ENCODE measurements around the gene TLR9. TPM values are rescaled to one million over a fixed set of nuclear protein-coding genes. Genes with fewer than 3 reads are reported as not detected.

TLR9 gene
- total and polyA plus RNA-seq, 12 donors: under 0.01 to 0.61 (median 0.20) TPM; not detected in 5

GRCh38 chr3:52232279-52233107 lies 7.0 kb upstream of the TLR9 start:
- Histone ChIP-seq H3K36me3 (replicated peaks in 1 of 2) (peaks cover 0 to 55% of the 10 kb centered on the region in 2 donors), H3K4me1 (replicated peaks in 1 of 2) (peaks cover 14 to 15% of the 10 kb centered on the region in 2 donors), H3K4me3 (no peak overlapping the region), H3K27me3 (no peaks in the 10 kb centered on the region), H3K27ac (no peak overlapping the region), H3K9me3 (replicated peaks in 1 of 3) (no peaks in the 10 kb centered on the region)
- intact Hi-C loops (cut with DNase I): loop anchor here in 1 of 2 donors (5.0 kb wide), 1 partner anchor 110 kb away; no protein-coding TSS in a partner anchor
- DNase-seq: peak in 1 of 7 donors; percentile 7
- 83 to 90% (median 87%) methylated on average over 26 to 28 of the region's 28 CpGs for WGBS, 4 donors
- TF ChIP-seq, protein P1, sequence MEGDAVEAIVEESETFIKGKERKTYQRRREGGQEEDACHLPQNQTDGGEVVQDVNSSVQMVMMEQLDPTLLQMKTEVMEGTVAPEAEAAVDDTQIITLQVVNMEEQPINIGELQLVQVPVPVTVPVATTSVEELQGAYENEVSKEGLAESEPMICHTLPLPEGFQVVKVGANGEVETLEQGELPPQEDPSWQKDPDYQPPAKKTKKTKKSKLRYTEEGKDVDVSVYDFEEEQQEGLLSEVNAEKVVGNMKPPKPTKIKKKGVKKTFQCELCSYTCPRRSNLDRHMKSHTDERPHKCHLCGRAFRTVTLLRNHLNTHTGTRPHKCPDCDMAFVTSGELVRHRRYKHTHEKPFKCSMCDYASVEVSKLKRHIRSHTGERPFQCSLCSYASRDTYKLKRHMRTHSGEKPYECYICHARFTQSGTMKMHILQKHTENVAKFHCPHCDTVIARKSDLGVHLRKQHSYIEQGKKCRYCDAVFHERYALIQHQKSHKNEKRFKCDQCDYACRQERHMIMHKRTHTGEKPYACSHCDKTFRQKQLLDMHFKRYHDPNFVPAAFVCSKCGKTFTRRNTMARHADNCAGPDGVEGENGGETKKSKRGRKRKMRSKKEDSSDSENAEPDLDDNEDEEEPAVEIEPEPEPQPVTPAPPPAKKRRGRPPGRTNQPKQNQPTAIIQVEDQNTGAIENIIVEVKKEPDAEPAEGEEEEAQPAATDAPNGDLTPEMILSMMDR (IDR thresholded peaks at IDR 0.05): peak in 2 of 6 experiments; percentile 19 to 23
- no peak for TF ChIP-seq POLR2A (IDR thresholded peaks at IDR 0.05)

- intact Hi-C loops (cut with DNase I): loop anchor here in 1 of 2 donors (5.0 kb wide), 1 partner anchor 111 kb away; no protein-coding TSS in a partner anchor
- Histone ChIP-seq H3K27ac (no peak overlapping the region), H3K36me3 (replicated peaks in 1 of 2) (peaks cover 0 to 55% of the 10 kb centered on the region in 2 donors), H3K4me3 (no peak overlapping the region), H3K4me1 (replicated peaks in 1 of 2) (peaks cover 6 to 7% of the 10 kb centered on the region in 2 donors), H3K9me3 (replicated peaks in 1 of 3) (no peaks in the 10 kb centered on the region), H3K27me3 (no peaks in the 10 kb centered on the region)
- peak; percentile 76 to 89 (median 80) for DNase-seq
- WGBS, 4 donors: 69 to 75% (median 70%) methylated on average over 9 to 34 of the region's 34 CpGs
- TF ChIP-seq, protein P1 (IDR thresholded peaks at IDR 0.05): peak; percentile 84 to 94 (median 87)
- no peak for TF ChIP-seq POLR2A (IDR thresholded peaks at IDR 0.05)
Measured at GRCh38 chr3:52231502-52232278, 6.2 kb upstream of the TLR9 start.

GRCh38 chr3:52230889-52231499 lies 5.5 kb upstream of the TLR9 start:
- no peak overlapping the region for H3K4me3 ChIP-seq
- no peaks in the 10 kb centered on the region for H3K27me3 ChIP-seq
- WGBS, 4 donors: 70 to 86% (median 83%) methylated on average over 8 to 16 of the region's 16 CpGs
- no peaks in the 10 kb centered on the region for H3K9me3 ChIP-seq (replicated peaks in 1 of 3)
- DNase-seq: no peak
- TF ChIP-seq POLR2A (IDR thresholded peaks at IDR 0.05): no peak
- TF ChIP-seq, protein P1 (IDR thresholded peaks at IDR 0.05): no peak
- intact Hi-C loops (cut with DNase I): loop anchor here in 1 of 2 donors (5.0 kb wide), 1 partner anchor 111 kb away; no protein-coding TSS in a partner anchor
- peaks cover 0 to 55% of the 10 kb centered on the region in 2 donors for H3K36me3 ChIP-seq (replicated peaks in 1 of 2)
- H3K4me1 ChIP-seq (replicated peaks in 1 of 2): peaks cover 0 to under 1% of the 10 kb centered on the region in 2 donors
- no peak overlapping the region for H3K27ac ChIP-seq
